GM21381 (cell line): ENCODE results near the gene SLC16A3.

Experiments used
- ATAC-seq: cut with Tn5 transposase; IDR thresholded peaks from one replicate; pipeline ENCODE4 v1.9.1; 2021; ENCODE audit warnings: mild to moderate bottlenecking, moderate library complexity; ENCODE audit not compliant: unreplicated experiment

The SLC16A3 gene

DNA sequence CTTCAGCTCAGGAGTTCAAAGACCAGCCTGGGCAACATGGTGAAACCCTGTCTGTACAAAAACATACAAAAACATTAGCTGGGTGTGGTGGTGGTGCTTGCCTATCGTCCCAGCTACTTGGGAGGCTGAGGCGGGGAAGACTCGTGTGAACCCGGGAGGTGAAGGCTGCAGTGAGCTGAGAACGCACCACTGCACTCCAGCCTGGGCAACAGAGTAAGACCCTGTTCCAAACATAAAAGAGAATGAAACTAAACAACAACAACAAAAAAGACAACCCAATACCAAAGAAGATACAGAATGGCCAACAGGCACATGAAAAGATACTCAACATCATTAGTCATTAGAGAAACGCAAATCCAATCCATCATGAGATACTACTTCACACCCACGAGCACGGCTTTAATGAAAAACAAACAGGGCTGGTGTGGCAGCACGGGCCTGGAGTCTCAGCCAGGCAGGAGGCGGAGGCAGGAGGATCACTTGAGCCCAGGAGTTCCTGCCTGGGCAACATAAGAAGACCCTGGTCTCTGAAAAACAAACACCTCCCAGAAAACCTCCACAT, 7.4 kb upstream of the SLC16A3 start:
- ATAC-seq, result no peak

DNA sequence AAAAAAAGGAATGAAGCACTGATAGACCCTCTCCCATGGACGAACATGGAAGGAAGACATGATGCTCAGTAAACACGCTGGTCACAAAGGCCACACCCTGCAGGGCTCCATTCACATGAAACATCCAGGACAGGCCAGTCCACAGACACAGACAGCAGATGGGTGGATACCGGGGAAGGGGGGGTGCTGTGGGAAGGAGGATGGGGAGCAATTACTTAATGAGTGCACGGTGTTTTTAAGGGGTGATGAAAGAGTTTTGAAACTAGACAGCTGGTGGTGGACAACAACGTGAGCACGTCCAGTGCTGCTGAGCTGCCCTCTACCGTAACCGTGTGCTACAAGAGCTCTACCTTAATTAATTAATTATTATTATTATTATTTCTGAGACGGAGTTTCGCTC, 6.0 kb upstream of the SLC16A3 start:
- ATAC-seq, result no peak

DNA sequence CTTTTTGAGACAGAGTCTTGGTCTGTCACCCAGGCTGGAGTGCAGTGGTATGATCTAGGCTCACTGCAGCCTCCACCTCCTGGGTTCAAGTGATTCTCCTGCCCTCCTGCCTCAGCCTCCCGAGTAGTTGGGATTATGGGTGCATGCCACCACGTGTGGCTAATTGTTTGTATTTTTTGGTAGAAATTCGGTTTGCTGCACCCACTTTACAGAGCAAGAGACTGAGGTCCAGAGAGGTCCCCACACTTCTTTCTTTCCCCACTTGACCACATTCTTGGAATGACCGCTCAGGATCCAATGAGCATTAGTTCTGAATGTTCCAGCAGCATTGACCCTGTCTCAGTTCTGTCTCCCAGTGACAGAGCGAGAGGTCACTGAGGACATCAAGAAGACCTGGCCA, 5.3 kb upstream of the SLC16A3 start:
- no peak for ATAC-seq

DNA sequence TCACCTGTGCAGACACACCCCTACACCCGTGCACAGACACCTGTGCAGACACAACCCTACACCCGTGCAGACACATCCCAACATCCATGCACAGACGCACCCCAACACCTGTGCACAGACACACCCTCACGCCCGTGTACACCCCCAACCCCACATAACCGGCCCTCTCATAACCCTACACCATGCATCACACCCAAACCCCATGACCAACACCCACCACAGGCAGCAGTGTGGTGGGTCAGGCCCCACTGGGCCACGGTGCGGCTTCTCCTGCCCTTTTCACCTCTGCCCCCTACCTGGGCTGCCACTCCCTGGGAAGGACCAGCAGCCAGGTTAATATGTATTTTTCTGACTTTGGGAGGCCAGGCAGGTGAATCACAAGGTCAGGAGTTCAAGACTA, 4.2 kb upstream of the SLC16A3 start:
- ATAC-seq, result no peak

DNA sequence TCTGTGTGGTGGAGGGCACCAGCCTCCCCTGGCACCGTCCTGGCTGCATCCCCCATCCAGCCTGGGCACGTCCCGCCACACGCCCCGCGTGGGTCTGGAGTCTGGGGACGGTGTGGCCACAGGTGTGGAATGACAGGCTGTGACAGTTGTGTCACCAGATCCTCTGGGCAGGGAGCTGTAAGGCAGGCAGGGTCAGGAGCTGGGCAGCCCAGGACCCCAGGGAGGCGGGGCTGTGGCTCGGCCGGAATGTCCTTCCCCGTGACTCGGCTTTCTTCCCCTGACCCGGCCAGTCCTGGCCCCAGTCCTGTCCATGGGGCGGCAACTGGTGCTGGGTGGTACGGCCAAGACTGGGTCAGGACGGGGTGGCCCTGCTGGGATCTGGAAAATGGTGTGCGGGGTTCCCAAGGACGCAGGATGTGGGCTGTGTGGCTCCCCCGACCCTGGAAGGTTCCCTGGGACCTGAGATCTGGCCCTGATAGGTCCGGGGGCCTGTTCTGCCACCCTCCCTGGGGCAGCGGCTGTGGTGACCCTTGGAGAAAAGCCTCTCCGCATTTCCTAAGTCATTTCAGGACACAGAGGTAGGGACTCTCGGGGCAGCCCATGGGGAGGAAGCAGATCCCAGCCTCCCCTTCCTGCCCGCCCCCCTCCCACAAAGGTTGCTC, 3.3 kb upstream of the SLC16A3 start:
- ATAC-seq, result no peak

DNA sequence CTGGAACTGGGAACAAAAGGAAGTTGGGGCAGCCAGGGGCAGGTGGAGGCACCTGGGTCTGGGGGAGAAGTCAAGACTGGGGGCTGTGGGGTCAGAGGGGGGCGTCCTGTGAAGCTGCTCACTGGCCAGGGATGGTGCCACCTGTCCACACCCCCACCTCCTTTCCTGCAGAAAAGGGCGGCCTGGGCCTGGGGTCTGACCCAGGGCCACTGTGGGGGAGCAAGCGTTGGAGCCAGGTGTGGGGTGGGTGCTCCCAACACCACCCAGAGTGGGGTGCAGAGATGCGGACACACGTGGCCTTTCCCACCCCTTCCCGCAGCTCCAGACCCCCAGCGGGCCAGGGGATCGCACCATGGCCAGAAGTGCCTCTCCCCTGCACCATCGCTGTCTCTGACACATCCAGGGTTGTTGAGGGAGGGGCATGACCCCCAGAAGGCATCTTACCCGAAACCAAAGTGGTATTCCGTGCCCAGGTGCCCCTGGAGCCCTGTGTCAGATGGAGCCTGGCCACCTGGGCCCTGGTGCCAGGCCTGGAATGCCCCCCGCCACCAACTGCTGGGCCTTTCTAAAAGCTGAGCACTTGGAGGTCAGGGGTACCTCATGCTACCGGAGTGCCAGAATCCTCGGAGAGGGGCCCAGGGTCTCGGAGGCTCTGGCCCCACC, 2.6 kb upstream of the SLC16A3 start:
- no peak for ATAC-seq

DNA sequence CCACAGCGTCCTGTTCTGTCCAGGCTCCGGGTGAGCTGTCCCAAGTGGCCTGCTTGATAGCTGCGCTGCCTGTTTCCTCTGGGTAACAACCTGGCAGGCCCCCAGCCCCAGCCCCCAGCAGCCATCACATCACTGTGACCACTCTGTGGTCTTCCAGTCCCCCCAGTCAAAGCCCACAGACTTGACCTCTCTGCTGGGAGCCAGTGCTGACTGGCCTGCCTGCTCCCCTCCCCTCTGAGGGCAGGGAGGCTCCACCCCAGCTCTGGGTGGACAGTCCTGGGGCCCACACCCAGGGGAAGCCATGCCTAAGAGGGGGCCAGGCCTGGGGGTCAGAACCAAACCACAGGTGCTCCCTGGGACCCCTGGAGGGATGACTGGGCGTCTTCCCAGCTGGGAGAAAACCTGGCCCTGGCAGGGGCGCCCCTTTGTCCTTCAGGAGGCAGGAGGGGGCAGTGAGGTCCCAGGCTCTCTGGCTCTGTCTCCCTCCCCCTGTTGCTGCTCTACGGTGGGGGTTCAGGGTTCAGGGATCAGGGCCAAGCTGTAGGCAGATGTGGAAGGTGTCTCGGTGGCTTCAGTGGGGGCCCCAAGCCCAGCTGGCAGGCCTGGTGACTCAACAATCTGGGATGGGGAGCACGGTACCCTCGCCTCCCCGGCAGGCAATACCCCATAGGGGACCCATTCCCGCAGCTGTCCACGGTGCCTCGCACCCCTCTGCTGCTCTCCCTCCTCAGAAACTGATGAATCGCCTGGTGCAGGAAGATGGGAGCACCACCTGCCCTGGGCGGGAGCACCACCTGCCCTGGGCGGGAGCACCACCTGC, 1.8 kb upstream of the SLC16A3 start:
- no peak for ATAC-seq

DNA sequence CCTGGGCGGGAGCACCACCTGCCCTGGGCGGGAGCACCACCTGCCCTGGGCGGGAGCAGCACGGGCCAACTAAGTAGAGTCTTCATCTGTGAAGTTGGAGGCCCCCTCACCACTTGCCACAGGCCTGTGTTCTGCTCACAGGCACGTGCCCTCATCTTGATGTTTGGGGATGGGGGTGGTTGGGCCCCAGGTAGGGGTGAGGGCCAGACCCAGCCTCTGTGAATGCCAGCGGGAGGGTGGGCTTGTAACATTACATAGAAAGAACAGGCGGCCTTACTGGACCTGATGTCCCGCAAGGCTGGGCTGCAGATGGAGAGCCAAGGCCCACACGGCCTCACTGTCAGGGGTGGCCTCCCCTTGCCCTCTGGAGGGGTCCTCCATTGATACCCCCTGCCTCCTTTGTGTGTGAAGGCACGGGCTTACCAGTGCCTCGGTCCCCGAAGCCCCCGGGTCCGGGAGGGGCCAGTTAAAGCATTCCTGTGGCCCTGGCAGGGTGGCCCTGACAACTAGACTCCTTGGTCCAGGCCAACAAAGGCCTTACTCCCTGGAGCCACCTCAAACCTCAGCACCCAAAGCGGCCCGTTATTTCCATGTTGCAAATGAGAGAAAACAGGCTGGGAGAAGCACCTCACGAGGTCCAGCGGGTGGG, 1.1 kb upstream of the SLC16A3 start:
- ATAC-seq, result no peak

DNA sequence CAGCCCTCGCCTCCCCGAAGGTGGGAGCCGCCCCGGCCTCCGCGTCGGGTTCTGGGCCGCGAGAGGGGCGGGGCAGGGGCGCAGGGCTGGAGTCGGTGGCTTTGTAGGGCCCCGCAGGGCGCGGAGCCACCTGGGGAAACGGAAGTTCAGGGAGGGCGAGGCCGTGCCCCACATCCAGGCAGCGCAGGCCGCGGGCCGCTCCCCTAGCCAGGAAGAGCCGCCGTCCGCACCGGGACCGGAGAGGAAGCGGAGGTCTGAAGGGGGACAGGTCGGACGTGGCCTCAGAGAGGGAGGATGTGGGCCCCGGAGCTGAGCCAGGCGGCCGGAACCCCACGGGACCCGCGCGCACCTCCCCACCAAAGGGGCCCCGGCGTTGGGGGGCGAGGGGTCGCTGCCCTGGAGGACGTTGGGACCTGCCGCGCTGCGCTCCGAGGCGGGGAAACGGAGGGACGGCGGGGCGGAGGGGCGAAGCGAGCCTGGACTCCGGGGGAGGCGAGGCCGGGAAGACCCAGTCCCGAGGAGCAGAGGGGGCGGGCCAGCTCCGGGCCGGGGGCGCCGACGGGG, 482 bp upstream of the SLC16A3 start:
- ATAC-seq, result peak; percentile 30

DNA sequence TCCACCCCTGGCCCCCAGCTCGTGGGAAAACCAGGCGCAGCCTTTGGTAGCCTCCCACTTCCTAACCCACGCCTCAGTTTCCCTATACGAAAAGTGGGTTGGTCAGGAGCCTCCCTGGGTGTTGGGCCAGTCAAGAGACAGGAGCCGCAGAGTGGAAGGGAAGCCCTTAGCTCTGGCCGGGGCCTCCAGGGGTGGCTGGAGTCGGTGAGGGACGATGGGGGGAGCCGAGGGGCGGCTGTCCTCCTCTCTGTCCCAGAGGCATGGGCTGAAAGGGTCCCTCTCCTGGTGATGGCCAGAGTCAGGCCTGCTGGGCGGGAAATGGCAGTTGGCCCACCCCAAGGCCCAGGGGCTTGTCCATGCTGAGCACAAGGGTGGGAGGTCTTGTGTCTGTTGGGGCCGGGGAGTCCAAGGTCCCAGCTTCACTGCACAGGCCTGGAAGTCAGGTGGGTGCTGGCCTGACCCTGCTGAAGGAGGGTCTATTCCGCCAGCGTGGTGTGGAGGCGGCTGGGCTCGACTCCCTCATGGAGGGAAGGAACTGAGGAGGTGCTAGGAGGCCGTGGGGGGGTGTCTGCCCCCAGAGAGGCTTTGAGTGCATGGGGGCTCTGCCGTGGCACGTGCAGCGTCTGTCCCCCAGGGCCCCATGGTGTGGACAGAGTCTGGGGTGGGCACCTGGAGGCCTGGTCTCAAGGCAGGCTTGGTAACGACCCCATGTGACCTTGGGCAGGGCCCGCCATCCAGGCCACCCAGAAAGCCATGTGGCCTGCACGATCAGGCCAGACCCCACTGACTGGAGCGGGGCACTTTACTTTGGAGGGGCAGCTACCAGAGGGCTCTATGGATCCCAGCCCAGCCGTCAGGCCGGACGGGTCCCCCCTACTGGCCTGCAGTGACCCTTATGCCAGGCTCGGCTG, 1.1 kb downstream of the SLC16A3 start:
- ATAC-seq, result no peak

DNA sequence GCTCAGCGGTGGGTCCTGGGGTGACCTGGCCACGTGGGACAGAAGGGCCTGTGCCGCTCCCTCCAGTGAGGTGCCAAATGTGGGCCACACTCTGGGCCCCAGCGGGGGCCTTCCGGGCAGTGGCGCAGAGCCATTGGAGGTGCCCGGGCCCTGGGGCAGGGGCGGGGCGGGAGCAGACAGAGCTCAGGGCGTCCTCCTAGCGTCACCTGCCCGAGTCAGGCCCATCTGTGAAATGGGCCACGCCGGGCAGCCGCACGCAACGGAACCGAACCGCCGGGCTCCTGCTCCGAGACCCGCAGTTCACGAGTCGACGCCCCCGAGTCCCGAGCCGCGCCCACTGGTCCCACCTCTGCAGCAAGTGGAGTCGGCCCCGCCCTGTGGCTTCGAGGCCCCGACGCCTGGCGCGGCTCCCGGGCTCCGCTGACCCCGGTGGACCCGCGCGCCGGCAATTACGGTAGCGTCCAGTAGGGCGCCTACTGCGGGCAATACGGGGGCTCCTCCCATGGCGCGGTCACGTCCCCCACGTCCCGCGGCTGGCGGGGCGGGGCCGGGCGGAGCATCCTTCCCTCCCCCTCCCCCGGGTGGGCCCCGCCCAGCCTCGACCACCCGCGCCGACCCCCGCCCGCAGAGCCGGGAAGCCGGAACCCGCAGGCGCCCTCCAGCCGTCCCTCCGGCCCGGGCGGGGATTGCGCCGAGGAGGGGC, 1.9 kb downstream of the SLC16A3 start:
- peak; percentile 45 for ATAC-seq

DNA sequence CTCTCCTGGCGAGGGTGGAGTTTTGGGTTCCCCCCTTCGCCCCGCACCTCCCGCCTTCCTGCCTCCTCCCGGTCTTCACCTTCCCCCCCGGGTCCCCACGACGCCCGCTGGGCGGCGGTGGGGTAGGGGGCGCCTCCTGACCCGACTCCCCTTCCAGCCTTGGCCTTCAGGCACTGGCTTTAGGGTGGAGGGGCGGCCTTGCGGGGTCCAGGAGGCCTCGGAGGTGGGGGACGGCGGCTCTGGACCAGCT, 2.4 kb downstream of the SLC16A3 start:
- no peak for ATAC-seq

DNA sequence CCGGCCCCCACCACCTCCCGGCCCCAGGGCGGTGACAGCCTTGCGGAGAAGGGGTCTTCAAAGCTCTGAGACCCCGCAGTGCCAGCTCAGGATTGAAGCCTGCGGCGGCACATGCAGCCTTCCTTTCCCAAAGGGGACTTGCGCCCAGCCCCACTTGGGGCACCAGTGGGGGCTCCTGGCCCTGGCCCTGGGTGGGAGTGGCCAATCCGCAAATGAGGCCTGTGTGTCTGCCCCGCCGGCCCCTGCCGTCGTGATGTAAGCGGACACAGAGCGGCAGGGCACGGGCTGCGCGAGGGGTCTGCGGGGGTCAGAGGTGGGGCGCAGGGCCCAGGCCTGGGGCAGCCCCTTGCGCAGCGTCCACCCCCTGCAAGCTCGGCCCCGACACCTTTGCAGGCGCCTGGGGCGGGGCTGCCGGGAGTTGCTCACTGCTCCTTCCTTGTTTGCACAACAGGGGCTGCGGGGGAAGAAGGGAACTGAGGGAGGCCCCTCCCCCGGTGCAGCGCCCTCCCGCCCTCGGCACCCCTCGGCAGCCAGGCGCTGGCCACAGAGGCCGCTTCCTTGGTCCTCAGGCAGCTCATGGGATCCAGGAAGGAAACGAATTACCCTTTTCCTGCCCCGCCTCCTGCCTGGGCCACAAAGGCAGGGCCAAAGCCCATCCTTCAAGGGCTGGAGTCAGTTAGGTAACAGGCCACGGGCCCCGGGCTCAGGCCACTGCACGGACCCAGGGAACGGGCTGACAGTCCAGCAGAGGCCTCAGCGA, 2.9 kb downstream of the SLC16A3 start:
- no peak for ATAC-seq

DNA sequence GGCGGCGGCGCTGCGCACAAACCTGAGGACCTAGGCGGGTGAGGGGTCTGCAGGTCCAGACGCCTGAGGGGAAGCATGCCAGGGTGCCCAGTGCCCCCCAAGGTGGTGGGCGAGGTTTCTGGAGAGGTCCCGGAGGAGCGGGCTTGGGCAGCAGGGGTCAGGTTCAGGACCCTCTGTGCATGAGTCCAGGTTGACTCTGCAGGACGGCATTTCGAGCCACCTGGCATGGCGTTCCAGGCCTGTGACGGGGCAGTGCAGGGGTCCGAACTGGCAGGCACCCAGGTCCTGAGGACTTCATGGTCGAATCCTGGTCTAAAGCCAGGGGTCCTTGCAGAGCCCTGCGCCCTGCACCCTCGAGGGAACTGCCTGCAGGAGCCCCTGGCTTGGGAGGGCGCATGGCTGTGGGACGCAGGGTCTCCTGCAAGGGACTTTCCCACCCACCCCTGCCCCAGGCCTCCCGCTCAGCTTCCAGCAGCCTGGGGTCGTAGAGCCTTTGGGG, 3.5 kb downstream of the SLC16A3 start:
- ATAC-seq, result no peak

DNA sequence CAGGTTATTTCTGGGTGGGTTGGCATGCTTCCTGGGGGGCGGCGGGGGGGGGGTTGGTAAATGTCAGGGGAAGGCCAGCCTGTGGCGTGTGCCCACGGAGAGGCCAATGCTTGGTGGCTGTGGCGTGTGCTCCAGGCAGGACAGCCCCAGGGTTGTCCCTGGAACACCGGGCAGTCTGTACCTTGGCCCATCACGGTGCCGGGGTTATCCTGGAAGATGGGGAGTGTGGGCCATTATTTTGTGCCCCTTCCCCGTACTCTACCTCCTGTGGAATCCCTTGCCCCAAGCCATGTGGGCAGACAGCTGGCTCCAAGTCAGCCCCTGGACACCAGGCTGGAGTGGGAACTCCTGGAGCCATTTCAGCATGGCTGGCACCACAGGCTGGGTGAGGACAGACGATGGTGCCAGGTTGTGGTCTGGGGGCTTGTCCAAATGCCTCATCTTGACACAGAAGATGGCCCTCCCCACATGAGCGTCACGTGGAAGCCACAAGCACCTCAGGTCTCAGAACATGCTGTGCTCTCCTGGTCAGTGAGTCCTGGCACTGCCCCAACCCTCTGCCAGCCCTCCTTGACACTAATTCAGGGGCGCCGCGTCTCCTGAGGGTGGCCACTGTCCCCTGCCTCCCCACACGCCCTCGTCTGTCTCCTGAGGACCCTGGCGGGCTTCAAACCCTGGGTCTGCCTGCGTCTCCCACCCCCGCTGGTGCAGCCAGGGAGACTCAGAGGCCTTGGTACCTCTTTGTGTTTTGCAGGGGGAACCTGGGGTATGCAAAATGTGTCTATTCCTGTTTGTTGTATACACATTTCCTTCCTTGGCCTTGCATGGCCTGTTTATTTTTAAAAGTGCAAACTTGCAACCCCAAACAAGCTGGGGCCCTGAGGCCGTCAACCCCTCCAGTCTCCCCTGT, 4.3 kb downstream of the SLC16A3 start:
- no peak for ATAC-seq

DNA sequence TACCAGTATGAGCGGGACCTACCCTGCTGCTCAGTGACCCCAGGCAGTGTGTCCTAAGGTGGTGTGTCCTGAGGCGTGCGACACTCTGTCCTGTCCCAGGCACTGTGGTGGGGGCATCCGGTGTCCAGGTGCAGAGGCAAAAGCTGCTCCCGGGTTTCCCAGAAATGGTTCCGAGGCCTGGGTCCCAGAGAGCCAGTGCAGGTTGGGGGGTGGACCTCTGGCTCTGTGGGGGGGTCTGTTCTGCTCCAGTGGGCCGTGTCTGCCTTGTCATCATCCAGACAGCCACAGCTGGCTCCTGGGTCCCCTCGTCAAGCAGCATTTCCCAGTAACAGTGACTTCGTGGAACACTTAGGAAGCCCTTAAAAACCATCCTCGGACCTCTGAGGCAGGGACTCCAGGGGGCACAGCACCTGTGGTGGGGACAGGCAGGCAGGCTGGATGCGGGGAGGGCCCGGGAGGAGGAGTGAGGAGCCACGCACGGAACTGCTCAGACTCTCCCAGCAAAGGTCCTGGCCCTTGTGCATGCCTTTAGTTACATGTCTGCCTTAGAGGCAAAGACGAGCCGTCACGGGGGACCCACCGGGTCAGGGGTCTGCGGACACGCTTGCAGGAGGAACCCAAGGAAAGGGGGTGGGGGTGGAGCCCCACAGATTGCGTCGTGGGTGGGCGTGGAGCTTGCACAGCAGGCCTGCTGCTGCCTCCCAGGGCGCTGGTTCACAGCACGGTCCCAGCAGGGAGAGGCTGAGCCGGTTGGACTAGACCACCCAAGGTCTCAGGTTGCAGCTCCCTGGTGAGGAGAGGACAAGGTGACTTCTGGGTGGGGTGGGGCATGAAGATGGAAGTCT, 5.6 kb downstream of the SLC16A3 start:
- ATAC-seq, result no peak
